Measurements from ENCODE around the gene CLPTM1.
"Not testable (repeated sequence)": the region's sequence is repeated elsewhere in the genome, so short reads cannot be mapped to it uniquely, and the experiment has no call there.

The CLPTM1 gene

DNA sequence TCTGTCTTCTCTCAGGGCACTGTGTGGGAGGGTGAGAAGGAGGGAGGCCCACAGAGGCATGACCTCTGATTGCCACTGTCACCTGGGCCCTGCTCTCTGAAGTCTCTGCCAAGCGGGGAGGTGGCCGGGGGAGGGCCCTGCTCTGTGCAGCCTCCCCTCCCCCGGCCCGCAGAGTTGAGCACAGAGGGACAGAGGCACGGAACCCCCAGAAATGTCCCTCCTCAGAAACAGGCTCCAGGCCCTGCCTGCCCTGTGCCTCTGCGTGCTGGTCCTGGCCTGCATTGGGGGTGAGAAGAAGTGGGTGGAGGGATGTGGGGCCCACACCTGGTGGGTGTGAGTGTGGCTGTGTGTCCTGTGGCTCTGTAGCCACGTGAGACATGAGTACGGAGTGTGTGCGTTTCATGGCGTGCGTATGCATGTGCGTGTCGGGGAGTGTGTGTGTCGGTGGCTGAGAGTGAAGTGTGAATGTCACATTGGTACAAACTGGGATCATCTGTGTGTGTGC is 13.1 kb upstream of the CLPTM1 start, which contains the start of gene APOC4:
TSS of gene APOC4 (plus strand) at position 171 of the 505 bp plus-strand sequence. CDS start at position 212, 41 bp downstream.
- DNase-seq: no peak

DNA sequence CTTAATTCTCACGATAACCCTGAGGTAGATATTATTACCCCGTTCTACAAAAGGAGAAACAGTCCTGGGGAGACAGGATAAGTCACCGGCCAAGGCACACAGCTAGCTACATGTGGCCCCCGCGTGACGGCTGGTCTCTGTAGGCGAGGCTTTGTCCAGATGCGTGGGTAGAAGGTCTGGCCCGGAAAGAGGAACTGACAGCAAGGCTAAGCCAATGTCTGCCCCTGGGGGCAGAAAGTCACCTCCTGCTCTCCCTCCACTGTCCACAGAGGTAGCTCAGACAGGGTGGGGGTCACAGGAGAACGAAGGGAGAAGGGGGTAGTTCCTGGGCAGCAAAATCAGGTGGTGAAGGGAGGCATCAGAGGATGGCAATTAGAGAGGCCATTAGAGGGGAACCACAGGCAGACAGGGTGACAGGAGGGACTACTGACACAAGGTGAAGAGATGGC is 11.4 kb upstream of the CLPTM1 start:
- peak; percentile 98 to 99 for DNase-seq

- peak; percentile 33 to 71 for DNase-seq
These were observed 8.1 kb upstream of the CLPTM1 start for GRCh38 chr19:44947041-44947581.

DNA sequence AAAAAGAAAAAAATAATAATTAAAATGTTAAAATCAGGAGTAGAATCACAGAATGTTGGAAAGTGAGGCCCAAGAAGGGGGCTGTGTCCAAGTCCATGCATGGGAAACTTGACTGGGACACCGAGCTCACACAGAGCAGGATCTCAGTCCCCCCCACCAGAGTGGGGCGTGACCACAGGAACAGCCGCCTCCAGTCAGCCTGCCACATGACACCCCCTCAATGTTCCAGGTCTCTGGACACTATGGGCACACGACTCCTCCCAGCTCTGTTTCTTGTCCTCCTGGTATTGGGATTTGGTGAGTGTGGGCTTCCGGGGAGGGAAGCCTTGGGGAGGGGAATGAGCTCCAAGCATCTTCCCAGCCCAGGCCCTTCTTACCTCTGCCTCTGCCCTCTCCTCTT is 6.9 kb upstream of the CLPTM1 start:
- peak in 1 of 2 donors; percentile 36 for DNase-seq

GRCh38 chr19:44948763-44949374 is 6.3 kb upstream of the CLPTM1 start:
- DNase-seq: no peak

DNA sequence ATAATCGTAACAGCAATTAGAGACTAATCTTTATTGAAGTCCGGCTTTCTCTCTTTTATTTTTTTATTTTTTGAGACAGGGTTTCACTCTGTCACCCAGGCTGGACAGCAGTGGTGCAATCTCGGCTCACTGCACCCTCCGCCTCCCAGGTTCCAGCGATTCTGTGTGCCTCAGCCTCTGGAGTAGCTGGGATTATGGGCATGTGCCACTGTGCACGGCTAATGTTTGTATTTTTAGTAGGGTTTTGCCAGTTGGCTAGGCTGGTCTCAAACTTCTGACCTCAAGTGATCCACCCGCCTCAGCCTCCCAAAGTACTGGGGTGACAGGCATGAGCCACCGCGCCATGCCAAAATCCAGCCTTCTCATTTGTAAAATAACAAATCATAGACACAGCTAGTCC is 5.6 kb upstream of the CLPTM1 start:
- no peak for DNase-seq

- peak; percentile 74 to 81 for DNase-seq
These were observed 3.7 kb upstream of the CLPTM1 start for GRCh38 chr19:44951179-44952159.

- no peak for DNase-seq
These were observed 917 bp upstream of the CLPTM1 start for GRCh38 chr19:44954278-44954648.

- no peak for DNase-seq
These were observed 592 bp downstream of the CLPTM1 start for GRCh38 chr19:44955505-44956439.

DNA sequence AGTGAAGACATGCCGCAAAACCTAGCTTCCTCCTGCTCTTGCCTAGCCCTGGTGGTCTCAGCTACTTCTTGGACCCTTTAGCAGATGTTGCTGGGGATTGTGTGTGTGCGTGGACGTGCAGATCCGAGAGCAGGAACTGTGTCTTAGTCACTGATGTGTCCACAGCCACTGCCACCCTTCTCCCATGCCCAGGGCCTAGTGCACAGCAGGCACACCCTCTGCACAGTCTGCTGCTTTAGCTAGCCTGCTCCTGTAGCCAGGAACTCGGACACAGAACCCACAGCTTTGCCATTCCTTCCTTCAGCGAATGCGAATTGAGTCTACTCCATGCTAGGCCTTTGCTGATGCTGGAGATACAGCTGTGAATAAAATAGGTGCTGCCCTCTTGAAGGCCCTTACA is 2.3 kb downstream of the CLPTM1 start:
- no peak for DNase-seq

DNA sequence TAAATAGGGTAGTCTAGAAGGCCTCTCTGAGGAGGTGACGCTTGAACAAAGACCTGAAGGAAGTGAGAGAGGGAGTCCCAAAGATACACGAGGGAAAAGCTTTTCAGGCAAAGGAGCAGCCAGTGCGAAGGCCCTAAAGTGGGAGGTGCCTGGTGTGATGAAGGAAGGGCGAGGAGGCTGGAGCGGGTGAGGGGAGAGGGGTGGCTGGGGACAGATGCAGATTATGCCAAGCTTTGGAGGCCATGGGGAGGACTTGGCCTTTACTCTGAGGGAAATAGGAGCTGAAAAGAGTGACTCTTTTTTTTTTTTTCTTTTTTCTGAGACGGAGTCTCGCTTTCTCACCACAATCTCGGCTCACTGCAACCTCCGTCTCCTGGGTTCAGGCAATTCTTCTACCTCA is 2.9 kb downstream of the CLPTM1 start:
- no peak for DNase-seq

GRCh38 chr19:44959691-44960090 is 4.5 kb downstream of the CLPTM1 start:
- DNase-seq: no peak

DNA sequence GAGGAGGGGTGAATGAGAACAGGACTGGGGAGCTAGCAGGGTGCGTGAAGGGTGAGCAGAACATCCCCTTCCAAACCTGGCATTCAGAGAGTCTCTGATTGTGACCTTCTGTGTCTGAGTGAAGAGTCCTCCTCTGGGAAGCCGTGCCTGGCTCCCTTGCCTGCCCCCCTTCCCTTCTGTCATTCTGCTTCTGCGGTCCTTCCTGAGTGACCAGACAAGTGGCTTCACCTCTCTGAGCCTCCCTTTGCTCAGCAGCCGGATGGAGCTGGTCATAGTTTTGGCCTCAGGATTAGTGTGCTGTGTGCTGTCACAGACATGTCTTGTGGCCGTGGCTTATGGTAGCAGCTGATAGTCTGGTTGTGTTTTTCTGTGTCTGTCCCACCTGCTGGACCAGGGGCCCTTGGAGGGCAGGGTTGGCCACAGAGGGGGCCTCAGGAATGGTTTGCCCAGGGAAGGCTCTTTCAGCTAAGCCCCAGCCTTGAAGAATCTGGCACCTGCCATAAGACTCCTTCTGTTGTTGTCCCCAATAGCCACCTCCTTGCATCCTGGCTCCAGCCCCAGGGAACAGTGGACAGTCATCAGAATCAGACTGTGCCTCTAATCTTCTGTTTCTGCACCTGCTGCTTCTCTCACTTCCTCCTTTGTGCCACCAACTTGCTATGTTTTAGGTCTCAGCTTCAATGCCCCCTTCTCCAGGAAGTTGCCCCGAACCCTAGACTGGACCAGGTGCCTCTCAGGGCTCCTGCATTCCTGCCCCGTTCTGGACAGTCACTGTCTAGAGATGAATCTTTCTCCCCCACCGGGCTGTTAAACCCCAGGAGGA is 5.9 kb downstream of the CLPTM1 start:
- DNase-seq: no peak

DNA sequence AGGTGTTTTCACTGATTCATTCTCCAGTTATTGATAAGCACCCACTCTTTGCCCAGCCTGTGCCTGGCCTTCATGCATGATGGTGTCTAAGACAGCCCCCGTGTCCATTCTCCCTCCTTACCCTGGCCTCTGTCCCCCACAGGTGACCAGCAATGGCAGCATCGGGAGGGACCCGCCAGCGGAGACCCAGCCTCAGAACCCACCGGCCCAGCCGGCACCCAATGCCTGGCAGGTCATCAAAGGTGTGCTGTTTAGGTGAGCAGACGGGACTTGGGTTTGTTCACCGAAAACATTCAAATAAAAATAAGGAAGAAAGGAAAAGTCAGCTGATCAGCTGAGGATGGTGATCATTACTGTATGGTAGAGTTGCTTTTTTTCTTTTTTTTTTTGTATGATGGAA is 6.6 kb downstream of the CLPTM1 start:
- no peak for DNase-seq

- no peak for DNase-seq
These were observed 12.9 kb downstream of the CLPTM1 start for GRCh38 chr19:44968118-44968517.

- DNase-seq: no peak
These were observed 13.5 kb downstream of the CLPTM1 start for GRCh38 chr19:44968670-44969069.

- no peak for DNase-seq
These were observed 14.3 kb downstream of the CLPTM1 start for GRCh38 chr19:44969437-44969836.

DNA sequence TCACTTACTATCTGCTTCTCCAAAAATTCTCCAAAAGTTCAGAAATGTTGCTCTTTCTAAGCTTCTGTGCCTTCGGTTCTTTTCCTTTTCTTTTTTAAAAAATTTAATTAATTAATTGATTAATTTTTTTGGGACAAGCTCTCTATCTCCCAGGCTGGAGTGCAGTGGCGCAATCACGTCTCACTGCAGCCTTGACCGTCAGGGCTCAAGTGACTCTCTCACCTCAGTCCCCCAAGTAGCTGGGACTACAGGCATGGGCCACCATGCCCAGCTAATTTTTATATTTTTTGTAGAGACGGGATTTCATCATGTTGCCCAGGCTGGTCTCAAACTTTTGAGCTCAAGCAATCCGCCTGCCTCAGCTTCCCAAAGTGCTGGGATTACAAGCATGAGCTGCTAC is 16.3 kb downstream of the CLPTM1 start:
- DNase-seq: not testable (repeated sequence)

GRCh38 chr19:44972802-44973201 is 17.6 kb downstream of the CLPTM1 start:
- peak in 1 of 2 donors; percentile 17 for DNase-seq

GRCh38 chr19:44973982-44974735 is 19.0 kb downstream of the CLPTM1 start:
- DNase-seq: no peak

Measured in inflammatory macrophage (primary cell).